ENCODE measurements around the gene UCK1.
"Not testable (repeated sequence)": the region's sequence is repeated elsewhere in the genome, so short reads cannot be mapped to it uniquely, and the experiment has no call there.

Gene UCK1

DNA sequence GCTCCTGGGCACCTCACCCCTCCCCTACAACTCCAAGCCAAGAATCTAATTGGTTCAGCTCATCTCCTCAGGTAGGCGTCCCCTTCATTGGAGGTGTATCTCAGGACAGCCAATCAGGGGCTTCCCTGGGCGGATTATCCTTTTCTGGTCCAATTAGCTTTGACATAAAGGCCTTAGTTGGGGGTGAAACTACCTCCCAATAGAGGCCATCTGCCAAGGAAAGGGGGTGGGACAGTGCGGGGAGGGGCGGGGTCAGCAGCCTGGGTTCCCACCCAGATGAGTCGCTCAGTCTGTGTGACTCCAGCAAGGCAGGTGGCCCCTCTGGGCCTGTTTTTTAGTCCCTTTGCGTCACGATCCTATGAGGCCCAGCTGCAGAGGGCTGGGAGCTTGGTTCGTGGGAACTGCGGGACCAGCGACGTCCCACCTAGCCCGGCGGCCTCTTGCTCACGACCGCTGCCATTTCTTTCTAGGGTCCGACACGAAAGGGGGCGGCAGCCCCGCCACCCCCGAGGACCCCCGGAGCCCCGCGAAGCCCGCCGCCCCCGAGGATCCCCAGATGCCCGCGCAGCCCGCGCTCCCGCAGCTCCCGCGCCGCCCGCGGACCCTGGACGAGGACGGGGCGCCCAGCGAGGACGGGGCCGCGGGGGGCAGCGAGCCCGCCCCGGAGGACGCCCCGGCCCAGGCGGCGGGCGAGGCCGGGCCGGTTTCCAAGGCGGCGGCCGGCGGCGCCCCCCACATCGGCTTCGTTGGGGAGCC, 23.2 kb upstream of the UCK1 start:
- no peak for DNase-seq

DNA sequence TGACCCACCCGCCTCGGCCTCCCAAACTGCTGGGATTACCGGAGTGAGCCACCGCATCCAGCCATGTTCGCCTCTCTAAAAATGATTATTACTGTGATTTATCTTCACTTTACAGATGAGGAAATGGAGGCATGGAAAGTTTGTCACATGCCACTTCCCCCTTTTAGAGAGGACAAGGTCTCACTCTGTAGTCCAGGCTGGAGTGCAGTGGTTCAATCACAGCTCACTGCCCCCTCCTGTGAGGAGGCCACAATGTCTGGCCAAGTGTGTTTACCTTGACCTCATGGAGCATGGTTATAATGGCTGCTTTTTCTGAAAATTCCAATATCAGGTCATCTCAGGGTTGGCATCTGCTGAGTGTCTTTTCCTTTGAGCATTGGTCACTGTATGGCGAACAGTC, 21.0 kb upstream of the UCK1 start:
- DNase-seq: no peak

DNA sequence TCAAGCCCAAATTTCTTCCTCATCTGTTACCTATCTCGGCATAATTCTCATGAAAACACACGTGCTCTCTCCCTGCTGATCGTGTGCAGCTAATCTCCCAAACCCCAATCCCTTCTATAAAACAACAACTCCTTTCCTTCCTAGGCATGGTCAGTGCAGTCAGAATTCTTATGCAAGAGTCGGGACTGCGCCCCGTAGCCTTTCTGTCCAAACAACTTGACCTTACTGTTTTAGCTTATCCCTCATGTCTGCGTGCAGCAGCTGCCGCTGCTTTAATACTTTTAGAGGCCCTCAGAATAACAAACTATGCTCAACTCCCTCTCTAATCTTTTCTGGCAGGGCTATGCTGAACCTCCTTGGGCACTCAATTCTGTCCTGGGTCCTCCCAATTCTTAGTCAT, 19.4 kb upstream of the UCK1 start:
- not testable (repeated sequence) for DNase-seq

DNA sequence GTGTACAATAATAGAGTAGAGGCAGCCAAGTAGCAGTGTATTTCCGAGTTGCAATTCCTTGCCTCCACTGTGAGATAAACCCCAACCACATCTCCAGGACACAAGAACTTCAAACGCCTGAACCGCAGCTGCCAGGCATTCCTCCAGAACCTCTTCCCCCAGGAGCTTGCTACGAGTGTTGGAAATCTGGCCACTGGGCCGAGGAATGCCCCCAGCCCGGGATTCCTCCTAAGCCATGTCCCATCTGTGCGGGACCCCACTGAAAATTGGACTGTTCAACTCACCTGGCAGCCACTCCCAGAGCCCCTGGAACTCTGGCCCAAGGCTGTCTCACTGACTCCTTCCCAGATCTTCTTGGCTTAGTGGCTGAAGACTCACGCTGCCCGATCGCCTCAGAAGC, 18.1 kb upstream of the UCK1 start:
- not testable (repeated sequence) for DNase-seq

DNA sequence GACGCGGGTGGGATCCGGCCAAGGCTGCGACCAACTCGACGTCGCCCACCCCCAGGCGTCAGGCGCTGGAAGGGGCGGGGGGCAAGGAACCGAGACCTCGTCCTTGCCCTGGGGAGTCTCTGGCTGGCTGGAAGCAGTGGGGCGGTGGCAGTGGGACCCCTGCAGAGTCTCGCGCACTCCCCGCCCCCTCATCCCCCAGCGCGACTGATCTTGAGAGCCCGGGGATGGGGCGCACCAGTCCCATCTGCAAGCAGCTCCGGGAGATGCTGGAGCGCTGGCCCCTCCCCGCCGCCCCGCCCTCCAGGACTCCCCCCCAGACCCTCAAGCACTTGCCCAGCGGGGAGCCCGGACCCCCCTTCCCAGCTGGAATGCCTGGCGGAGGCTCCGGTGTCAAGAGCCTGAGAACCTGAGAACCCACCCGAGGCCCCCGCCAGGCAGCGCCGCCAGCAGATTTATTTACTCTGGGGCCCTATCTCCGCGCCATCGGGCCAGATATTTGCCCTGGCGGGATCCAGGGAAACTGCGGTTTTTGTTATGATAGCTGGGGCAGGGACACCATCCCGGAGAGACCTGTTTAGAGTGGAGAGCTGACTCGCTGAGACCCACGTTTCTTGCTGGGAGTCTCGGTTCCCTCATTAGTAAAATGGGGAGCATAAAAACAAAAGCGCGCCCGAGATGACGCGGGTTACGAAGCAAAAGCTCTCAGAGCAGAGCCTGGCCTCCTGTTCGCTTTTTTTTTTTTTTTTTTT, 15.4 kb upstream of the UCK1 start:
- DNase-seq: no peak

DNA sequence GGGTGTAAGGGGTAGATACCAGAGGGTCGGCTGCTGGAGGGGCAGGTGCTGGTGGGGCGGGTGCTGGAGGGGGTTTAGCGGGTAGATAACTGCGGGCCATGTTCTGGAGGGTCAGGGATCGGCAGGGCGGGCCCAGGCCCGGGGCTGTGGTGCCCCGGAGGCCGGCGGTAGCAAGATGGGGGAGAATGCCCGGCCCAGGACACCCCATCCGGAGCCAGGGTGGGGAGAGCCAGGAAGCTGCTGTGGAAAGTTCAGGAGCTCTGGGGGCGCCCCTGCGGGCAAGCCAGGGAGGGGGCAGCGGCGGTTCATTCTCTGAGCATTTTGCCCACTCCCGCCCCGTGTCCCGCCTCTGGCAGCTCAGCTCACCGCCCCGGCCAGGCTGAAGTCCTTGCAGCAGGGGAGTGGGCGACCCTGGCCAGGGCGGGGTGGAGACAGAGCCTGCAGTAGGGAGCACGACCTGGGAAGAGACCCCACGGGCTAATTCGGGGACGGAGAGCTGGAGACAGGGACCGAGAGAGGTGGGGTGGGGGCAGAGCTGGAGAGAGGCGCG, 14.8 kb upstream of the UCK1 start:
- no peak for DNase-seq

DNA sequence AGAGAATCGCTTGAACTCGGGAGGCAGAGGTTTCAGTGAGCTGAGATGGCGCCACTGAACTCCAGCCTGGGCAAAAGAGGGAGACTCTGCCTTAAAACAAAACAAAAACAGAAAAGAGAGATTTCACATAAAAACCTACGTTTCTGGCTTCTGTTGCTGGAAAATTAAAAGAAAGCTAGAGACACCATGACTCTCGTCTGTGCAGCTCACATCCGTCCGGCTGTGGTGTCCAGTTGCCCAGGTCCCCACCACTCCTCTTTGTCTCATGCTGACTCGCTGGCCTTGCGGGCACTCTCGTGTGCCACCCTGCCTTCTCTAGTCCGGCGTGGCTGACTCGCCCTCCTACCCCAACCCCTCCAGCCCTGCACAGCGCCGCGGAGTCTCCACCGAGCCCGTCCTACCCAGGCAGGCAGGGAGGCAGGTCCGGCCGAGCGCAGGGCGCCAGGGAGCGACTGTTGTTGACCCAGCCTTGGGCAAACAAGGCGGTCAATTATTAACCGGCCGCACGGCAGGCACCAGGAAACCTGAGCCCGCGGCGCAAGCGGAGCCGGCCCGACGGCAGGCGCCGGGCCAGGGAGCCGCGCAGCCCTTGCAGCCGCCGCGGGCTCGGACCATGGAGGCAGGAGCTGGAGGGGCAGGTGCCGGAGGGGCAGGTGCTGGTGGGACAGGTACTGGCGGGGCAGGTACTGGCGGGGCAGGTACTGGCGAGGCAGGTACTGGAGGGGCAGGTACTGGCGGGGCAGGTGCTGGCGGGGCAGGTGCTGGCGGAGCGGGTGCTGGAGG, 14.1 kb upstream of the UCK1 start, which contains the start of gene PRRT1B:
Gene PRRT1B, plus strand, starts transcription at position 521 of the 783 bp plus-strand sequence. Its CDS starts 93 bp downstream, at position 614.
- no peak for DNase-seq

DNA sequence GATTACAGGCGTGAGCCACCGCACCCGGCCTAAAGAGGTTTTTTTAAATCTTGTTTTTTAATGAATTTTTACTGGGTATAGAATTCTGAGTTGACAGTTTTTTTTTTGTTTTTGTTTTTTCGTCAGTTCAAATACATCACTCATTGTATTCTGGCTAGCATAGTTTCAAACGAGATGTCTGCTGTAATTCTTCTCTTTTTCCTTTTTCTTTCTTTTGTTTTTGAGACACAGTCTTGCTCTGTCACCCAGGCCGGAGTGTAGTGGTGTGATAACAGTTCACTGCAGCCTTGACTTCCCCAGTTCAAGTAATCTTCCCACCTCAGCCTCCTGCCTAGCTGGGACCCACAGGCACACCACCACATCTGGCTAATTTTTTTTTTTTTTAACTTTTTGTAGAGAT, 12.1 kb upstream of the UCK1 start:
- DNase-seq: no peak

DNA sequence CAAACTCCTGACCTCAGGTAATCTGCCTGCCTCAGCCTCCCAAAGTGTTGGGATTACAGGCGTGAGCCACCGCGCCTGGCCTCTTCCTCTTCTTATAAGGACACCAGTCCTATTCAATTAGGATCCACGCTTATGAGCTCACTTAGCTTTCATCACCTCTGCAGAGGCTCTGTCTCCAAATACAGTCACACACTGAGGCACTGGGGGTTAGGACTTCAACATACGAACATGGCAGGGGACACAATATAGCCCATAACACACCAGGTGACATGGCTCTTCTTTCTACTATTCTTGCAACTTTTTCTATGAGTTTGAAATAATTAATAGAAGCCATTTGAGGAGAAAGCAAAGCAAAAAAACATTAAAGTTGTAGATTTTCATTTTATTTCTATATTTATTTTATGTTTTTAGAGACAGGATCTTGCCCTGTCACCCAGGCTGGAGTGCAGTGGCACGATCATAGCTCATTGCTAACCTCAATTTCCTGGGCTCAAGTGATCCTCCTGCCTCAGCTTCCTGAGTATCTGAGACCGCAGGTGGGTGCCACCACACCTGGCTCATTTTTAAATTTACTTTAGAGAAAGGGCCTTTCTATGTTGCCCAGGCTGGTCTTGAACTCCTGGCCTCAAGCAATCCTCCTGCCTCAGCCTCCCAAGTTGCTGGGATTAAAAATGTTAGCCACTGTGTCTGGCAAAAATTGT, 8.3 kb upstream of the UCK1 start:
- DNase-seq: no peak

DNA sequence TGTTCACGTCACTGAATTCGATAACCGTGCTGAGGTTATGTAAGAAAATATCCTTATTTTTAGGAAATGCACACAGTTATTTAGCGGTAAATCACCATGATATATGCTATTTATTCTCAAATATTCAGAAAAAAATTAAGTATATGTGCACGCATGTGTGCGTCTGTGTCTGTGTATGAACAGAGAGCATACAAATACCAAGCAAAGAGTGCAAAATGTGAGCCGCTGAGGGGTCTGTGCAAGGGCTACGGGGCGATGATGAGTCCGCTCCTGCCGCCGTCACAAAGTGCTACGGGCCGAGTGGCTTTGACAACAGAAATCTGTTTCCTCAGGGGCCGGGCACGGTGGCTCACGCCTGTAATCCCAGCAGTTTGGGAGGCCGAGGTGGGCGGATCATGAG, 6.9 kb upstream of the UCK1 start:
- DNase-seq: no peak

DNA sequence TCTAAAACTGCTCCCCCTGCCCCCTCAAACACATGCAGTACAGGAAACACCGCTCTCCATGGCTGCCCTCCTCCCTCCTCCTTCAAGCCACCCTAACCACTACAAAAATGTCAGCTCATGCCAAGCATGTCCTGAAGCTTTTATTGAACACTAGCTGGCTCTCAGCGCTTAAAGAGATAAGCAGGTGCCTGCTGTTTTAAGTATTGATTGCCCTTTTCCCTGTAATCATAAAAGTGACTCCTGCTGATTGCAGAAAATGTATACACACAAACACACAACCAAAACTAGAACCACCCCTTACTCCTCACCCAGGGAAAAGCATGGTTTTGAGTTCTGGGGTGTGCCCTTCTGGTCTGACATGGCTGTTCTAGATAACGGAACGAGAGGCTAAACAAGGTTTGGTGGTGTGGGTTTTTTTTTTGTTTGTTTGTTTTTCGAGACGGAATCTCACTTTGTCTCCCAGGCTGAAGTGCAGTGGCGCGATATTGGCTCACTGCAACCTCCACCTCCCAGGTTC, 3.7 kb upstream of the UCK1 start:
- DNase-seq: no peak

DNA sequence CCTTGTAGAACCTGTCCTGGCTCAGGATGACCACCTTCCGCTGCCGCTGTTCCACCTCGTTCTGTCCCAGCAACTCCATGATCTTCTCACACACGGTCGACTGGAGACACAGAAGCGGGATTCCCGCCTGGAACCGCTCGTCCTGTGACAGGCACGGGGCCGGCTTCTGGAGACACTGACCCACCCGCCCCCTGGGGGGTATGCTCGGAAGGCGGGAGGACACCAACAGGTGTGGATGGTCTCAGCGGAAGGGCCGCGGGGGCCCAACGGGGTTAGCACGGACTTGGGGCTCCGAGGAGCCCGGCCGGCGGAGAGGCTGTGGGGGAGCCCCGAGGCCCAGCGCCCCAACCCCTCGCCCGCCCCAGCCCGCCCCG, 530 bp downstream of the UCK1 start:
- DNase-seq: no peak

DNA sequence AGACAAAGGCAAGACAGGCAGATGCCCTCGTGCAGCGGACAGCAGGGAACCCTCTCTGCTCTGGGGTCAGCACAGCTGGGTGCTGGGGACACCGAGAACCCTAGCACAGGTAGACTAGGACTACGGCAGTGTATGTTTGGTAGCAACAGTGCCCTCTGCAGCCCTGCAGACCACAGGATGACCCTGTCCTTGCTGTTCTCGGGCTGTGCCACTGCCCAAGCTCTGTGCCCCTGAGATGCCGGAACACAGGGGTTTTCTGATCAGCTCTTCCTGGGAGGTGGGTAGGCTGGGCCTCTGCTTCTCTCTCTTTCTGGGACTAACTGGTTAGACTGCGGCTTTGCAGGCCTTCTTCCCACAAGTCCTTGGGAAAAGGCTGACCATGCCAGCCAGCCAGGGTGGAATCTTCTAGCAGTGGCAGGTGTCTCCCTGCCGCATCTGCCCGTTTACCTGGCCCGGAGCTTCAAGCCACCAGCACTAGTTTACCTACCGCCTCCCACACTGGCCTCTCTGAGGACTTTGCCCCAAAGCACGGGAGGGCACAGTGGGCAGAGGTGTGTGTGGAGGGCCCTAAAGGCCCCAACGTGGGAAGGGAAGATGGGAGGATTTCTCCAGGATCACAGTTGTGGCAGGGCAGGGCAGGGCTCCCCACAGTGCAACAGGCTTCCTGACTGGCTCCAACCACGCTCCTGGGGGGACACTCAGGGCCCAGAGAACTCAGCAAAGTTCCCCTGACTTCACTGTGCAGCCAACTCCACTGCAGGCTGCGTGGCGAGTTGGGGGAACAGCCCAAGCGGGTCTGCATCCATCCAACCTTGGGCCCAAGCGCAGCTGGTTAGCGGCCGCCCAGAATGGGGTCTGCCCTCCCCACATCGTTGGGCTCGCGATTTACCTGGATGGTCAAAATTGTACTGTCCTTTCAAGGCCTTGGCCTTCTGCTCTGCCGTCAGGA, 1.2 kb downstream of the UCK1 start:
- DNase-seq: no peak

DNA sequence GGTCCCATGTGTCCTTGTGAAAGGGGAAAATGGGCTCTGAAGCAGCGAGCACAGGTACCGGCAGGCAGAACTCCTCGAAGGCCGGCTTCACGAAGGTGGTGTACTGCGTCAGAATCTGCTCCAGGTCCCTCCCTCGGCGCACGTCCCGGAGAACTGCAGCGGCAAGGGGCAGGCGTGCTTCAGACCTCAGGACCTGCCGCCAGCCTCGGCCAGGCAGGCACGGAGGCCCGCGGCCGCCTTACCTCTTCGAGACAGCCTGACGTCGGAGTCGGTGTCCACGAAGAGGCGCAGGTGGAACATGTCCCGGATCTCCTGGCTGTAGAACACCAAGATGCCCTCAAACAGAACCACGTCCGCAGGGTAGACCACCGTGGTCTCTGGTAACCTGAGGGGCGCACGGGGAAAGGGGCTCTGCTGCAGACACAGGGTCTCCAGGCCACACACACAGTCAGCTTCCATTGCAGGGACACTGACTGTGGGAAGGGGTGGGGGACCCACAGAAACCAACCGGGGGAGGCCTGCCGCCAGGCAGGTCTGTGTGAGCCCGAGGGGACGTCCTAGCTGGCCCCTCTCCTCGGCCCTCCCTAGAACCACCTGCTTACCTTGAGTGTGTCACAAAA, 2.1 kb downstream of the UCK1 start:
- DNase-seq: no peak

DNA sequence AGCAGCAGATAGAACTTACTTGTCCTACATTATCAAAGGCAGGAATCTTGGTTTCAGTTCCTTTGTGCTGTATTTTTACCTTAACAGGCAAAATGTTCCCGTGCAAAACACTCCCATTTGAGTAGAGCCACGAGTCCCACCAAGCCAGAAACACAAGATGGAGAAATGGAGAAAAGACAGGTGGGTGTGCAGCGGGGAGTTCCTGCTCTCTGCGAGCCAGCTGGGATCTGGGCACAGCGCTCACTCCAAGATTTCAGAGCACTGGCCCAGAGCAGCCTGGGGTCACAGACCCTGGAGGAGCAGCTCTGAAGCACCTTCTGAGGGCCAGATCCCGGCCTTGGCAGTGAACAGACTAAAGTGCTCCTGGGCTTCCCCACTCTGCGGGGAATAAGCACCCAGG, 2.9 kb downstream of the UCK1 start:
- DNase-seq: no peak

DNA sequence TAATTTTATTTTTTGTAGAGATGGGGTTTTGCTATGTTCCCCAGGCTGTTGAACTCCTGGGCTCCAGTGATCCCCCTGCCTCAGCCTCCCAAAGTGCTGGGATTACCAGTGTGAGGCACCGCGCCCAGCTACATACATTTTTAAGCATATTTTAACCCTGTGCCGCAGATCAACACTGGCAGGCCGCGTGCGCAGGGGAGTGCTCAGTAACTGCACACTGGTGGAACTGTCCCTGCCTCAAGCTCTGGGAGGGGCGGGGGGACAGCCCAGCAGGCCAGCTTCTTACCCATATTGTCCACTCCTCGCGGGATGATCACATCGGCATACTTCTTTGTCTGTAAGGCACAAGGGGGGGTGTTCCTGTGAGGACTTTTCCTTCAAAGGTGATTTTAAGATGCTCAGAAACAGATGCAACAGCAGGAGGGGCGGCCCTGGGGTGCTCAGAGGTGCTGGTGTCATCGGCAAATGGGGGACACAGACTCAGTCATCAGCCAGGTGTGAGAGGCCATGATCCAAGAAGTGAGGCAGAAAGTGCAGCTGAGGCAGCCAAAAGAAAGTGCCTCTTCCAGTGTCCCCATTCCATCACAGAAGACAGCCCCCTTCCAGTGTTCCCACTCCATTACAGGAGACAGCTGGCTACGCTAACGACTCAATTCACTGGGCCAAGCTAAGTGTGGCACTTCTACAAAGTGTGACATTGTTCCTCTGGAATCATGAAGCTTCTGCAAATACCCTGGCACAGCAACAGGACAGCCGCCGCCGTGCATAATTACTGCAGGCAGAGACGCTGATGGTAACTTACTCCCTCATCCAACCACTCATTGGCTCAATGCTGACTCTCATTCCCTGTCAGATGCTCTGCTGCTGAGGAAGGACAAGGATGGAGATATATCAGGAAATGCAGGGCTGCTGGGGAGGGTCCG, 5.2 kb downstream of the UCK1 start:
- DNase-seq: no peak

DNA sequence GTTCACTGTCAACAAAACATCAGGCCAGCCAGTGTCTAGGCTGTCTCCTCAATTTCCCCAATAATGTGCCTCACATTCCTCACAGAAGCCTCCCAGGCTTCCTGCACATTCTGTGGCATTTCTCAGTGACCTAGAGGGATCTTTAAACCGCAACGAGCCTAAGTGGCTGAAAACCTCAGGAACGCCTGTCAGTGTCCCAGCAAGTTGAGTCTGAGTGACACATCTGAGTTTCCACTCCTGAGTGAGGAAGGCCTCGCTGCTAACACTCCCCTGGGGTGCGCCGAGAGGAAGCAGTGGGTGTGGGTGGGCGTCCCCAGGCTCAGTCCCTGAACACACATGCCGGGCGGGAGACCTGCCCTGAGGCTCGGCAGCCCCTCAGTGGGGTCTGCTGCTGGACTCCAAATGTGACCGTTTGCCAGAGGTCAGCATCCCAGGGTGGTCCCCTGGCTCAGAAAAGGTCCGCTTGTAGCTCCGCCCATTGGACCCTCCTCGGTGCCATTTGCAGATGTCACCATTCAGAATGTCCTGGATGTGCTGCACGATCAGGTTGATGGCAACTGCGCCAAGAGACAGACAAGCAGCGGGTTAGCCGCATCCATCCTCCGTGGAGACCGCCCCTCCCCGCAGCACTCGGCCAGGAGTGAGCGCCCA, 6.3 kb downstream of the UCK1 start:
- no peak for DNase-seq

DNA sequence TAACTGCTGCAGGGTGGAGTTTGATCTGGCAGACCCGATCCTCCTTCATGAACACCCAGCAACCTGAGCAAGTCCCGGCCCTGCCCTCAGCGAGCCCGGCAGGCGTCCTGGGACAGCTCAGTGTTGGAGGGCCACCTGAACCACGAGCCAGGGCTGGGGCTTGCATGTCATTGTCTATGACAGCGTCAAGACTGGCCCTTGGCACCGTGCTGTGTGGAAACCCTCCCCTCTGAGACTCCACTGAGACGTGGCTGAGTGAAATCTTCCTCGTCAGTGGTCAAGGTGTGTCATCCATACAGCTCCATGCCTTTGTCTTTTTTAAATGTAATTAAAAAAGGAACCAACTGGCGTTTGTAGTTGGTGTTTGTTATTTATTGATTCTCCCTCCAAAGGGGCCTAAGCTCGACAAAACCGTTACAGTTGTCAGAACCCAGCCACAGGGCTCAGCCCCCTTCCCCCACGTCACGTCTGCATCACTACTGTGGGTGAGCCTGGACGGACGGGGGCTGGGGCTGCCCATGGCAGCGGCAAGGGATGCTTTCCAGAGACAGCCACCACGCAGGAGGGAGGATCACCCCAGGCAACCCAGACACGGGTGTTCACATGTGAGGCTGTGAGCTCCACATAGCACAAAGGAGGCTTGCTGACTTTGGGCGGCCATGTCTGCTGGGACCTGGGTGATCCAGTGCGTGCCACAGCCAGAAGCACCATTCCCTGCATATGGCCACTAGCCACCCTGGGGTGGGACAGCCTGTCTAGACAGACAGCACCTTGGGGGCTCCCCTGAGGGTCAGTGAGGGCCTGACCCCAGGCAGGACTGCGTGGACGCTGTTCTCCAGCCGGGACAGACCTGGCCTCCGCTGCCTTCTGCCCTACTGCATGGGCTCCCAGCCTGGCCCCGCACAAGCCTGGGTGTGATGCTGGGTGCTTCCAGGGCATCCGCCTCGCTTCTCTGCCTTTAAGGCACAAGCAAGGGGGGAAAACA, 7.3 kb downstream of the UCK1 start:
- DNase-seq: no peak

Data from NCI-H524 treated with DMSO at 0.1 percent for 48 hours (cell line).